Kidney (tissue), 14 donors: ENCODE results near the gene FAM210A. TPM values are rescaled to one million over a fixed set of nuclear protein-coding genes. Genes with fewer than 3 reads are reported as not detected.

ENCODE experiments used
- DNase-seq, 5 donors: peaks; one replicate each; pipeline ENCODE4 v3.0.0-alpha.2; 2013 to 2020
- FAIRE-seq: peaks from 2 replicates; lab custom pipeline; 2012; peaks lifted over from hg19 to GRCh38; lab: Jason Lieb, UNC
- H3K27ac ChIP-seq, 2 donors: one replicate each; pipeline ENCODE4 v1.7.0; 2013; ENCODE audit warnings: low read depth in 2 of 2, low read length in 2 of 2, inconsistent platforms in 1 of 2
- H3K27me3 ChIP-seq: one replicate; pipeline ENCODE4 v1.7.1; 2013; ENCODE audit warnings: low read length, inconsistent platforms; ENCODE audit not compliant: control insufficient read depth, insufficient read depth
- H3K36me3 ChIP-seq, 3 donors: one replicate each; pipeline versions ENCODE4 v1.7.0 to v1.7.1; 2013; ENCODE audit warnings: low read length in 3 of 3, control low read depth in 1 of 3, inconsistent platforms in 1 of 3; ENCODE audit not compliant: insufficient read depth in 3 of 3, control insufficient read depth in 2 of 3
- H3K4me1 ChIP-seq, 3 donors: one replicate each; pipeline versions ENCODE4 v1.7.0 to v1.7.1; 2013; ENCODE audit warnings: low read length in 3 of 3, inconsistent platforms in 1 of 3, low read depth in 1 of 3; ENCODE audit not compliant: control insufficient read depth in 2 of 3, insufficient read depth in 2 of 3
- H3K4me3 ChIP-seq, 3 donors: one replicate each; pipeline versions ENCODE4 v1.7.0 to v1.8.1; 2013; ENCODE audit warnings: low read length in 3 of 3, control low read depth in 1 of 3, inconsistent platforms in 1 of 3
- H3K9ac ChIP-seq, 3 donors: one replicate each; pipeline versions ENCODE4 v1.7.0 to v1.7.1; 2013; ENCODE audit warnings: low read length in 3 of 3, control low read depth in 1 of 3, inconsistent platforms in 1 of 3
- H3K9me3 ChIP-seq, 3 donors: one replicate each; pipeline versions ENCODE4 v1.7.0 to v1.7.1; 2013; ENCODE audit warnings: low read length in 3 of 3, control low read depth in 1 of 3, inconsistent platforms in 1 of 3; ENCODE audit not compliant: control insufficient read depth in 2 of 3, insufficient read depth in 1 of 3
- CTCF ChIP-seq: IDR thresholded peaks from 3 replicates; pipeline ENCODE4 v1.5.1; 2012; ENCODE audit warnings: mild to moderate bottlenecking, moderate library complexity, borderline replicate concordance; ENCODE audit not compliant: insufficient read depth; ENCODE audit errors: extremely low read depth
- intact Hi-C: fragments of 100-400 bp; cut with DNase I; formaldehyde crosslinking; loops from one replicate; pipeline ENCODE4 v1.11.1; 2022
- polyA plus RNA-seq: library from polyadenylated mRNA; stranded (reverse); fragments of 350-450 nt; fragmentation: Illumina TruSeq; extraction: RNeasy Lipid Tissue Mini Kit (QIAGEN cat#74804); gene quantifications from one replicate; pipeline ENCODE4 v1.2.3, GENCODE V29; 2014; ENCODE audit warnings: low read depth, low replicate concordance; ENCODE audit not compliant: insufficient read depth
- total RNA-seq: library from RNA; stranded (reverse); fragmentation: NEBNext Ultra II Directional; extraction: Animal tissue kit (Norgen Biotek cat#: 25700); gene quantifications from one replicate; pipeline ENCODE4 v1.2.1, GENCODE V29; 2021
- donor health status: control.
- donor health status: control.
- donor health status: control.
- donor health status: control.
- donor health status: control.
- donor health status: DM: yes; HTN: yes; CAD: no.
- donor health status: Normal renal cell carcinoma (clear cell type).

FAM210A gene
- total and polyA plus RNA-seq, 2 donors from 2014 or later = 13.7 to 18.0 TPM

- TF ChIP-seq CTCF = no peak
- FAIRE-seq (no peak), DNase-seq (peak in 1 of 5 donors; percentile 25)
- peak overlapping the region; percentile 62 to 81 for H3K27ac ChIP-seq
- H3K36me3 ChIP-seq = no peaks in the 10 kb centered on the region
- no peaks in the 10 kb centered on the region for H3K27me3 ChIP-seq
- no peak overlapping the region for H3K4me3 ChIP-seq
- H3K4me1 ChIP-seq = peaks cover 2 to 12% (median 11%) of the 10 kb centered on the region in 3 donors
- H3K9me3 ChIP-seq = no peaks in the 10 kb centered on the region
- intact Hi-C loops = no loop called here
- no peak overlapping the region for H3K9ac ChIP-seq
Measured at GRCh38 chr18:13615432-13615861, 110.9 kb downstream of the FAM210A start.

- no peak for TF ChIP-seq CTCF
- no peaks in the 10 kb centered on the region for H3K9me3 ChIP-seq
- H3K4me3 ChIP-seq = no peak overlapping the region
- H3K36me3 ChIP-seq = no peaks in the 10 kb centered on the region
- peaks cover 2 to 13% (median 12%) of the 10 kb centered on the region in 3 donors for H3K4me1 ChIP-seq
- H3K27ac ChIP-seq = peak overlapping the region; percentile 62 to 81
- FAIRE-seq (no peak), DNase-seq (peak in 3 of 5 donors; percentile 41 to 73 (median 60))
- no peak overlapping the region for H3K9ac ChIP-seq
- H3K27me3 ChIP-seq = no peaks in the 10 kb centered on the region
- intact Hi-C loops = no loop called here
Measured at GRCh38 chr18:13614641-13615288, 111.6 kb downstream of the FAM210A start.

- Histone ChIP-seq H3K4me1 (peaks cover 2 to 13% (median 12%) of the 10 kb centered on the region in 3 donors), H3K9me3 (no peaks in the 10 kb centered on the region), H3K4me3 (no peak overlapping the region), H3K9ac (no peak overlapping the region), H3K27ac (no peak overlapping the region), H3K36me3 (no peaks in the 10 kb centered on the region), H3K27me3 (no peaks in the 10 kb centered on the region)
- intact Hi-C loops = no loop called here
- no peak for FAIRE-seq
- no peak for DNase-seq
- TF ChIP-seq CTCF = no peak
Measured at GRCh38 chr18:13613591-13614501, 112.5 kb downstream of the FAM210A start.

Other genes starting within 250 kb of the FAM210A start
- 32.4 TPM for gene RNMT, start 115 bp upstream of the FAM210A start, total RNA-seq
- 16.5 TPM for gene RNMT, start 115 bp upstream of the FAM210A start, polyA plus RNA-seq
- gene MC5R, start 97.6 kb upstream of the FAM210A start, total RNA-seq = not detected
- not detected for gene MC5R, start 97.6 kb upstream of the FAM210A start, polyA plus RNA-seq
- not detected for gene MC2R, start 189.0 kb upstream of the FAM210A start, total RNA-seq
- gene MC2R, start 189.0 kb upstream of the FAM210A start, polyA plus RNA-seq = not detected